GF-D8 (cell line): ENCODE results near the gene KLHL42.
"Not testable (repeated sequence)": the region's sequence is repeated elsewhere in the genome, so short reads cannot be mapped to it uniquely, and the experiment has no call there.

Source experiments
- DNase-seq: peaks from one replicate; lab custom pipeline; 2025; lab: John Stamatoyannopoulos, UW

Gene KLHL42

GRCh38 chr12:27779920-27780611 lies at the start of gene KLHL42, which contains the start of gene MANSC4:
Gene KLHL42, plus strand, starts transcription at chr12:27780233. Its CDS starts 98 bp downstream, at chr12:27780331.
Gene MANSC4, minus strand, starts transcription at chr12:27780236. Its CDS starts 8,960 bp downstream, at chr12:27771276.
- peak; percentile 21 for DNase-seq

GRCh38 chr12:27732281-27732680 lies 47.8 kb upstream of the KLHL42 start:
- DNase-seq: no peak

- DNase-seq: no peak
These were observed 46.9 kb upstream of the KLHL42 start for GRCh38 chr12:27733052-27733656.

GRCh38 chr12:27733791-27734190 lies 46.2 kb upstream of the KLHL42 start:
- no peak for DNase-seq

GRCh38 chr12:27734321-27734720 lies 45.7 kb upstream of the KLHL42 start:
- DNase-seq: not testable (repeated sequence)

GRCh38 chr12:27743601-27744000 lies 36.4 kb upstream of the KLHL42 start:
- no peak for DNase-seq

GRCh38 chr12:27745734-27746133 lies 34.3 kb upstream of the KLHL42 start:
- DNase-seq: not testable (repeated sequence)

- no peak for DNase-seq
These were observed 32.8 kb upstream of the KLHL42 start for GRCh38 chr12:27747111-27747820.

- no peak for DNase-seq
These were observed 28.5 kb upstream of the KLHL42 start for GRCh38 chr12:27751386-27752047.

GRCh38 chr12:27754795-27755194 lies 25.2 kb upstream of the KLHL42 start:
- no peak for DNase-seq

- no peak for DNase-seq
These were observed 23.3 kb upstream of the KLHL42 start for GRCh38 chr12:27756670-27757195.

- DNase-seq: no peak
These were observed 17.3 kb upstream of the KLHL42 start for GRCh38 chr12:27762757-27763156.

GRCh38 chr12:27766587-27766986 lies 13.4 kb upstream of the KLHL42 start:
- DNase-seq: no peak

GRCh38 chr12:27769142-27769673 lies 10.8 kb upstream of the KLHL42 start:
- no peak for DNase-seq

- no peak for DNase-seq
These were observed 8.3 kb upstream of the KLHL42 start for GRCh38 chr12:27771481-27772327.

GRCh38 chr12:27772328-27773049 lies 7.5 kb upstream of the KLHL42 start:
- DNase-seq: no peak

GRCh38 chr12:27777141-27777540 lies 2.9 kb upstream of the KLHL42 start:
- DNase-seq: no peak

- no peak for DNase-seq
These were observed 1.8 kb upstream of the KLHL42 start for GRCh38 chr12:27778206-27778605.

- DNase-seq: no peak
These were observed 565 bp upstream of the KLHL42 start for GRCh38 chr12:27779416-27779919.
